SKM-1 treated with dmso at 0.1 percent for 144 hours (cell line): ENCODE results near the gene TRIM41.
"Not testable (repeated sequence)": the region's sequence is repeated elsewhere in the genome, so short reads cannot be mapped to it uniquely, and the experiment has no call there.

Experiments
- DNase-seq: peaks from one replicate; lab custom pipeline; 2025; ENCODE audit not compliant: unreplicated experiment; lab: John Stamatoyannopoulos, UW

Gene TRIM41

DNA sequence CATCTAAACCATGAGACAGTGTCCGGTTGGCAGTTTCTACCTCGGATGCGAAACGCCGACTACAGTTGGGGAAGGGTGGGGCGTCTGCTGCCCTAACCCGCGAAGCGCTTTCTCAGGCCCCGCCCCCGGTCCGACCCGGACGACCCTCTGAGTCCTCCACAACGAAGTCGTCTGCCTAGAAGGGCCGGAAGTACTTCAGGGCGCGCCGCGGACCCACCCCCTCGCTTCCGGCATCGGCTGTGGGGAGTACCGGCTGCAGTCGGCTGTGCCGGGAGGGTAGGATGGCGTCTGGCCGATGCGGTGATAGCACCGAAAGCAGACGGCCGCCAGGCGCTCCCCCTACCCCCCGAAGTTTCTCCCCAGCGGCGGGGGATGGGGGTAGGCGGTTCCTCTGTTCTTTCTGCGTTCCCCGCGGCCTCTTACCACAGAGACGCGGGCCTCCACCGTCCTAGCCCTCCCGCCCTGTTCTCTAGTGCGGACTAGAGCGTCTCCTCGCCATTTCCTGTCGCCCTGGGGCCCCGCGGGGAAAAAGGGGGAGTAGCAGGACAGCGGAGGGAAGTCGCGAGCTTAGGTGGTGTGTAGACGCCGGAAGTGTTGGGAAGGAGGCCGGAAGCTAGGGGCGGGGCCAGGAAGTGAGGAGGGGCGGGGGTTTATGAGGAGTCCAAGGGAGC, at the start of gene TRIM41:
TSS of gene TRIM41 (plus strand) at position 224 of the 671 bp plus-strand sequence. CDS start 719 bp downstream, outside the sequence.
- no peak for DNase-seq

DNA sequence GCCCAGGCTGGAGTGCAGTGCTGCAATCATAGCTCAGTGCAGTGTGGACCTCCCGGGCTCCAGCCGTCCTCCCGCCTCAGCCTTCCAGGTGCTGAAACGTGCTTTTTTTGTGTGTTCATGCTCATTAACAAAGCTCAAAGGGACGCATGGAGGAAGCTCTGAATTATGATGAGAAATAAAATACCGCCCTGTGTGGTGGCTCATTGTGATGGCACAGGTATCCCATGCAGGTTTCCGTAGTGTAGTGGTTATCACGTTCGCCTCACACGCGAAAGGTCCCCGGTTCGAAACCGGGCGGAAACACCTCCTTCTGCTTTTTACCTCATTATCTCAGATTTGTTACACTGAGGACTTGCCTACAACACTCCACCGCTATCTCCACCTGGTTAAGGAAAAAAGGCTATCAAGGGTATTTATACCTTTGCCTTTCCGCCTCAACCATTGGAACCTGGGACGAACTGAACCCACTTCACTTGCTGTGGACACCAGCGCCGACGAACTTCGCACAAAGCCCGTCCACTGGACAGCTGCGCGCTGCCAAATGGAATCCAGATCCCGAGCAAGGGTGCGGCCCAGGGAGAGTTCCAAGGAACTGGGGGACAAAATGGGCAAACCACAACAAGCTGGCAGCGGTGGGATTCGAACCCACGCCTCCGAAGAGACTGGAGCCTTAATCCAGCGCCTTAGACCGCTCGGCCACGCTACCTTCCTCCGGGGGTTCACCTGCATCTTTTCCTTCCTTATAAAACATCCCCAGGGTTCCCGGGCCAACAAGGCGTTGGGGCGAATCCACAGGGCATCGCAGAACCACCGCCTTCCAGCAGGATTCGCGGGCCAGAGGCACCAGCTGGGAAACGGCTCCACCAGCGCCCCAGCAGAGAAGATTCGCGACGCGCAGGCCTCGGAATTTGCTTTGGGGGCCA, 49.4 kb upstream of the TRIM41 start:
- DNase-seq = no peak

DNA sequence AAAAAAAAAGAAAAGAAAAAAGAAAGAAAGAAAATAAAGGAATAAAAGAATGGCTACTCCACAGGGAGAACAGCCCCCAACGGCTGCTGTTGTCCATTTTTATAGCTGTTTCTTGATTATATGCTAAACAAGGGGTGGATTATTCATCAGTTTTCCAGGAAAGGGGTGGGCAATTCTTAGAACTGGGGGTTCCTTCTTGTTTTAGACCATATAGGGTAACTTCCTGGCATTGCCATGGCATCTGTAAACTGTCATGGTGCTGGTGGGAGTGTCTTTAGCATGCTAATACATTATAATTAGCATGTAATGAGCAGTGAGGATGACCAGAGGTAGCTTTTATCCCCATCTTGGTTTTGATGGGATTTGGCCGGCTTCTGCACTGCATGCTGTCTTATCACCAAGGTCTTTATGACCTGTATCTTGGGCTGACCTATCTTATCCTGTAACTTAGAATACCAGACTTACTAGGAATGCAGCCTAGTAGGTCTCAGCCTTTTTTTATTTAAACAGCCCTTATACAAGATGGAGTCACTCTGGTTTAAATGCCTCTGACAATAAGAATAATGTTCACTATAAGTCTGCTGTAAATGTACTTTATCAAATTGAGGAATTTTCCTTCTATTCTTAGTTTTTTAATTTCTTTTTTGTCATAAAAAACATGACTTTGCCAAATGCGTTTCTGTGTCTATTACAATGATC, 46.7 kb upstream of the TRIM41 start:
- DNase-seq = no peak

DNA sequence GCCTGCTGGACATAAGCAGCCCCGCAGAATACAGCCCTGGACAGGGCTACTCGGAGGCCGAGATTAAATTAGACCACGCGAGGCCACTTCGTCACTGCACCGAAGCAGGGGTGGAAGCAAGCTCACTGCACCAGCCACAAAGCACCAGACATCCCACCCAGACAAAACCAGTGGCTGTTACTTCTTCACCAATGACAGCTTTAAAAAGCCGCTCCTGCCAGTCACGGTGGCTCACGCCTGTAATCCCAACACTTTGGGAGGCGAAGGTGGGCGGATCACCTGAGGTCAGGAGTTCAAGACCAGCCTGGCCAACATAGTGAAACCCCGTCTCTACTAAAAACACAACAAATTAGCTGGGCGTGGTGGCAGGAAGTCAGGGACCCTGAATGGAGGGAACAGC, 45.5 kb upstream of the TRIM41 start:
- DNase-seq = not testable (repeated sequence)

DNA sequence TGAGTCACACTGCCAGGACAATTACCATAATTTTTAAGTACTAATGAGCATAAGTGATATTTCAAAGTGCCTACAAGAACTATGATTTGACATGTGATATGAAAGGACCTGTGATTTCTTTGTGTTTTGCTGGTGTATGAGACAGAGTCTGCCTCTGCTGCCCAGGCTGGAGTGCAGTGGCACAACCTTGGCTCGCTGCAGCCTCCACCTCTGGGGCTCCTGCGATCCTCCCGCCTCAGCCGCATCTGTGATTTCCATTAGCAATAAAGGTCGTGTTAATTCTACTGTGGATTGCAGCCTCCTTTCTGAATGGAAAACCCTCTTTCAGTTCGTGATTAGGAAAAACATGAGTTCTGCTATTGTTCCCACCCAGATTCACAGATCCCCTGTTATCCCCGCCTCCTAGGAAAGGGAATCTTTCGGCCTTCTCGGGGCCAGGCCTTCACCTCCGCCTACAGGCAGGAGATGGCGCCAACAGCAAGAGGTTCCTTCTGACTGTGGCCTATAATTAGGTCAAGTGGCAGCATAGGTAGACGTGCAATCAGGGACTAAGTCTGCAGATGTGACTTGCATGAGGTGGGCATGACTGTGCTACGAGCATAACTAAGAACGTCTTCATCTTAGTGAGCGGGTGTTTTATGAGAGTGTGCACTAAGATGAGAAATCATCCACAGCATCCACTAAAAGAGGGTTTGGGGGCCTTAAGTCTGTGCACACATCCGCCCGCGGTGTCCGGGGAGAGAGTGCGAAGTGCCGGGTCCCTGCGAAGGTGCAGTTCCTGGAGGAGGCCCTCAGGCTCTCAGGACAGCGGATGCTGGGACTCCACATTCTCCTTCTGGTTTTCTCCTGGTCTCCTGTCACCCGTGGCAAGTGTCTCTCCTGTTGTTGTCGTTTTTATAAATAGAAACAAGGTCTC, 41.2 kb upstream of the TRIM41 start:
- DNase-seq = no peak

DNA sequence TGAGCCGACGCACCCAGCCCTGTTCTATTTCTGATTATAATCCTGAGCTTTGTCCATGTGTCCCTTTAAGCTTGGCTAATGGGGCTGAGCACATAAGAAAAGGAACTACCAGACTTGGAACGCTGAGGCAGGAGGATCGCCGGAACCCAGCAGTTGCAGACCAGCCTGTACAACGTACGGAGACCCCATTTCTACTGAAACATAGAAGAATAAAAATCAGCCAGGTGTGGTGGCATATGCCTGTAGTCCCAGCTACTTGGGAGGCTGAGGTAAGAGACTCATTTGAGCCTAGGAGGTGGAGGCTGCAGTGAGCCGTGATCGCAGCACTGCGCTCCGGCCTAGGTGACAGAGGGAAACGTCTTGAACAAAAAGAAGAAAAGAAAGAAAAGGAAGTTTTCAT, 40.4 kb upstream of the TRIM41 start:
- no peak for DNase-seq

DNA sequence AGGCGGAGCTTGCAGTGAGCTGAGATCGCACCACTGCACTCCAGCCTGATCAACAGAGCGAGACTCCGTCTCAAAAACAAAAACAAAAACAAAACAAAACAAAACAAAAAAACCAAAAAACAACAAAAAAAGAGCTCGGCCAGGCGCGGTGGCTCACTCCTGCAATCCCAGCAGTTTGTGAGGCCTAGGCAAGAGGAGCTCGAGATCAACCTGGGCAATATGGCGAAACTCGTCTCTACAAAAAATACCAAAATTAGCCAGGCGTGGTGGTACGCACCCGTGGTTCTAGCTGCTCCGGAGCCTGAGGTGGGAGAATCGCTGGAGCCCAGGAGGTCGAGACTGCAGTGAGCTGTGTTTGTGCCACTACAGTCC, 38.2 kb upstream of the TRIM41 start:
- DNase-seq = no peak

DNA sequence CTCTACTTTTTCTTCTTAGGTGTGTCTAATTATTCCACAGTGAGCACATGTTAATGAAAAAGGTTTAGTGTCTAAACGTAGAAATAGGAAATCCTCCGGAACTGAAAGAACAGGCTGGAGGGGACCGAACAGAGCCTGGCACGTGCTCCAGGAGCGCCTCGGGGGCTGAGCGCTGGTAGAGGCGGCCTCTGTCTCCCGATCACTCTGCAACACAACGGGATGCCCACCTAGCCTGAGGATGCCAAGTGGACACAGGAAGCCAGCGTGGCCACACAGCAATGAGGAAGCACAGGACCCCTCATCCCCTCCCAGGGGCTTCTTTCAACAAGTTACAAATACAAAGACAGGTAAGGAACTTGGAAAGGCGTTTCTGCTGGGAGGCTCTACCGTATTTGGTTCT, 37.5 kb upstream of the TRIM41 start:
- no peak for DNase-seq

DNA sequence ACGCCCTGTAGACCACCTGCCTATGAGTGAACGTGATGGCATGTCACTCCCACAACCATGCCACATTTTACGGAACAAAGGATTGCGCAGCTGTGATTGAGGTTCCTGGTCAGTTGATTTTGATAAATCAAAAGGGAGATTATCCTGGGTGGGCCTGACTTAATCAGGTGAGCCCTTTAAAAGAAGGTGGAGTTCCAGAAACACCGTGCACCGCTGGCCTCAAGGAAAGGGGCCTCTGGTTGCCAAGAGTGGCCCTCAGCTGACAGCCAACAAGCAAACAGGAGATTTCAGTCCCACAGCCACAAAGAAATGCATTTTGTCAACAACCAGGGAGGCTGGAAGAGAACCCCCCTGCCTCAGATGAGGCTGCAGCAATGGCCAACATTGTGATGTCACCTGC, 37.1 kb upstream of the TRIM41 start:
- DNase-seq = no peak

DNA sequence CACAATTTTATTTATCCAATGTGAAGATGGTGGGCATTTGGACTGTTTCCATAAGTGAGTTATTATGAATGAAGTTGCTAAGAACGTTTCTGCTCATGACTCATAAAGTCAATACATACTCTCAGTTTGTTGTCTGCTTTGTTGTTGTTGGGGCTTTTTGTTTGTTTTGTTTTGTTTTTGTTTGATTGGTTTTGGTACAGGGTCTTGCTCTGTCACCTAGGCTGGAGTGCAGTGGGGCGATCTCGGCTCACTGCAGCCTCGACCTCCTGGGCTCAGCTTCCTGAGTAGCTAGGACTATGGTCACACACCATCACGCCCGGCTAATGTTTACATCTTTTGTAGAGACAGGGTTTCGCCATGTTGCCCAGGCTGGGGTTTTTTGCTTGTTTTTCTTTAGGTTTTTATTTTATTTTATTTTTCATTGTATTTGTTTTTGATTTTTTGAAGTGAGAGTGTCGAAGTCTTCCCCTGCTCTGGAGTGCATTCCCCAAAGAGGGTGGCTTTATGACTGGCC, 36.0 kb upstream of the TRIM41 start:
- no peak for DNase-seq

DNA sequence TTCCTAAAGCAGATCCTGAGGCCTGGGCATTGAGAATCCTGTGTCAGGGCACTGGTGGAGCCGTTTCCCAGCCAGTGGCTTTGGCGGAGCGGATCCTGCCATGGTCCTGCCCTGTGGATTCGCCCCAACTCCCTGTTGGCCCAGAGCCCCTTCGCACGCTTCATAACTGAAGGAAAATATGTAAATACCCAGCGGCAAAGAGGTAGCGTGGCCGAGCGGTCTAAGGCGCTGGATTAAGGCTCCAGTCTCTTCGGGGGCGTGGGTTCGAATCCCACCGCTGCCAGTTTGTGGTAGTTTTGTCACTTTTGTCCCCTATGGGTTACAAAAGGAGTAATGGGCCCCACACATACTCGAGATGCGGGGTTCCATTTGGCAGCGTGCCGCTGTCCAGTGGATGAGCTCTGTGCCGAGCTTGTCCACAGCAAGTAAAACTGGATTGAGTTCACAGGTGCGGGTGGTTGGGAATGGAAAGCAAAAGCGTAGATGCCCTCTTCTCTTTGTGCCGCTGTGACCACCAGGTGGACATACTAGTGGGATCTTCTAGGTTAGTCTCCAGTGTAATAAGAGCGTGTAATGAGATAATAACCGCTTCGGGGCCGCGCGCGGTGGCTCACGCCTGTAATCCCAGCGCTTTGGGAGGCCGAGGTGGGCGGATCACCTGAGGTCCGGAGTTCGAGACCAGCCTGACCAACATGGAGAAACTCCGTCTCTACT, 35.4 kb upstream of the TRIM41 start:
- no peak for DNase-seq

DNA sequence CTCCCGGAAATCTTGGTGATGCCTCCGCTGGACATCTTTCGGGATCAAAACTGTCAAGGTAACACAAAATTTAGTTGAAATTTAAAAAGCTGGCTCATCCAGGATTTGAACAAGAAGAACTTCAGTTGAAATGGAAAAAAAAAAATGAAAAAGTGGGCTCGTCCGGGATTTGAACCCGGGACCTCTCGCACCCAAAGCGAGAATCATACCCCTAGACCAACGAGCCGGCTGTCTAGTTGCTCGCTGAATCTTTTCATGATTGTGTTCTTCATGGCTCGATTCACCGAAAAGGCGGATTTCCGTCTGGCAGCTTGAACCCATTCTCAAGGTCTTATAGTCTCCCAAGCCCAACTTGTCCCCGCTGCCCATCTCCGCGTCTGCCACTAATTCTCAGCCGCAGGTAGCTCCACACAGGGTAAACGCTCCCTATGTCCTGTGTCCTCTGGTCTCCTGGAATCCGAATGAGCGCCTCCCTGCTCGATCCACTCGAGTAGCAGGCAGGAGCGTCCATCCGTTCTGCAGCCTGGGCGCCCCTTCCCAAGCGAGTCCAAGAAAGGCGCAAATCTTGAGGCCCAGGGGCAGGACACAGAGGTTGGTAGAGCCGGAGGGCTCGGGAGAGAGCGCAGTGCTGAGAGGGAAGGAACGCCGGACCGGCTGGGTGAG, 34.2 kb upstream of the TRIM41 start:
- no peak for DNase-seq

DNA sequence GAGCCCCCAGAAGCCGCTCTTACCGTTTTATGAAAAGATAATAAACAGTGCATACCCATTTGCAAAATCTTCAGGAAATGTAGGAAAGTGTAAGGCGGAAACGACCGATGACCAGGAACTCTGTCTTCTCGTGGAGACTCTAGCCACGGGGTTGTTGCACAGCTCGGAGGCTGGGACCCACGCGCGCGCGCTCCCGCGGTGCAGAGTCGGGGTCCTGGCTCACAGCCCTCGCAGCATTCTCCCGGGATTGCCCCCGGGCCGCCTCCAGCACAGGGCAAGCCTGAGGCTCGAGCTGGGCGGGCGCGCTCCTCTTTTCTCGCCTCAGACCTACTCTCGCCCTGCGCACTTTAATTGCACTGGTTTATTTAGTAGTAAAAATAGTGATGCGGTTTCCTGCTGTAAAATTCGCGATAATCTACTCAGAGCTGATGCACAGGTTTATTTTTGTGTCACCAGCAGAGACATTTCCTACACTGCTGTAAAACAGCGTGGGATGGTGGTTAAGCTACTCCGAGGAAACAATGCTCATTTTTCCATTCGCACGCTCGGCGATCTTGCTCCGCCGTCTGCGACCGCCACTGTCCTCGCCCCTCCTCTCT, 33.6 kb upstream of the TRIM41 start:
- DNase-seq = no peak

DNA sequence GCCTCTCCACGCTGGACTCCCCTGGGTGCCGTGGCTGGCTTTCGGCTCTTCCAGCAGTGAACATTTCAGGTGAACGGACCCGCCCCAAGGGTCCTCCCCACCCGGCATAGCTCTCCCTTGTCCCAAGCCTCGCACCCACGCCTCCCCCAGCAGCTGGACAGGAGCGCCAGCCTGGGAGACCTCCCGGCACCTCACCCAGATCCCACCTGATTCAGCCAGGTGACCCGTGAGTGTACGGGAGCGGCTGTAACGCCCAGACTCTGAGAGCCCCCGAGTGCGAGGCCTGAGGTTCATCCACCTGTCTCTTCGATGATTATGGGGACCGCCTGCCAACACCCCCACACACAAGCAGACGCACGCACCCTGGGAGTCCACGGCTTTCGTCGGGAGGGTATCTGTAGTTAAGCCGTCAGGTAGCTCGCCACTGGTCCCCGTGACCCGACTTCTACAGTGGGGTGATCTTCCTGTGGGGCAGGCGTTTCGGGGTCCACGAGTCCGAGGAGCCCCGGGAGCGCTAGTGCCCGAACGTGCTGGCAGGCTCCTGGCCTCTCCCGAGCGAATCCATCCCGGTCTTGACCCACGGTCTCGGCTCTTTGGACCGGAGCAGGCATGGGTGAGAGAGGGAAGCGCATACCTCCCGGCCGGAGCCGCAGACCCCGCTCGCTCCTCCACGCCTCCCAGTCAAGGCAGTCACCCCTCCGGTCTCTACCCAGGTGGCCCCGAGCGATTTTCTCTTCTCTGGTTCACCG, 32.9 kb upstream of the TRIM41 start:
- no peak for DNase-seq

DNA sequence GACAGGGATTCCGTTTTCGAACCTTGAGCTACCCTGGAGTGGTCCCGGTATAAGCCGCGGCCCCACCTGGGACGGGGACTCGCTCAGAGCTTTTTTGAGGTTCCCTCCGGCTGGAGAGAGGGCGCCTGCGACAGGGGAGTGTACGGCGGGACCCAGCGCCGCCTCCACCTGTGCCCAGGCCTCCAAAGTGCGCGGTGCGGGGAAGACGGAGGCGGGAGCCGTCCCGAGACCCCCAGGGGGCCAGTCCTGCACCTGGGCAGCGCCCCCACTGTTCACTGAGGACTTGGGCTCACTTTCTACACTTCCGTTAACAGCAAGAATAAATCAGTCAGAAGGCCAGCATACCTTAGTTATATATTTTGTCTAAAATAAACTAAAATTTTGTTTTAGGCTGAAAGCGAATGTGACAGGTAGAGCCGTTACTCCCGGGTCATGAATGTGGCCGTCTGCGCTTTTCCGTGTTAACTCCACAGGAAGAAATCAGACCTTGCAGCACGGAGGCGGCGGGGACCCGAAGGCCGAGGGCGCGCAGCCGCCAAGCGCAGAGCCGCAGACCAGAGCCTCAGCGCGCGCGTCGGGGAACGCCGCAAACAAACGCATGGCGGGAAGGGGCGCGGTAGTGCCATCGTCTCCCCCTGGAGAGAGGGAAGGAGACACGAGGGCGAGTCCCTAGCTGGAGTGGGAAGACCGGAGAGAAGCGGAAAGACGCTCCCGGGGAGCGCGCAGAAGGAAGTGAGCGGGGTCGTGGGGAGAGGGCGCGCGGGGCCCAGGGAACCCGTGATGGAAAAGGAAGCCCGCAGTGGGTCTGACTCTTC, 32.2 kb upstream of the TRIM41 start:
- DNase-seq = no peak

DNA sequence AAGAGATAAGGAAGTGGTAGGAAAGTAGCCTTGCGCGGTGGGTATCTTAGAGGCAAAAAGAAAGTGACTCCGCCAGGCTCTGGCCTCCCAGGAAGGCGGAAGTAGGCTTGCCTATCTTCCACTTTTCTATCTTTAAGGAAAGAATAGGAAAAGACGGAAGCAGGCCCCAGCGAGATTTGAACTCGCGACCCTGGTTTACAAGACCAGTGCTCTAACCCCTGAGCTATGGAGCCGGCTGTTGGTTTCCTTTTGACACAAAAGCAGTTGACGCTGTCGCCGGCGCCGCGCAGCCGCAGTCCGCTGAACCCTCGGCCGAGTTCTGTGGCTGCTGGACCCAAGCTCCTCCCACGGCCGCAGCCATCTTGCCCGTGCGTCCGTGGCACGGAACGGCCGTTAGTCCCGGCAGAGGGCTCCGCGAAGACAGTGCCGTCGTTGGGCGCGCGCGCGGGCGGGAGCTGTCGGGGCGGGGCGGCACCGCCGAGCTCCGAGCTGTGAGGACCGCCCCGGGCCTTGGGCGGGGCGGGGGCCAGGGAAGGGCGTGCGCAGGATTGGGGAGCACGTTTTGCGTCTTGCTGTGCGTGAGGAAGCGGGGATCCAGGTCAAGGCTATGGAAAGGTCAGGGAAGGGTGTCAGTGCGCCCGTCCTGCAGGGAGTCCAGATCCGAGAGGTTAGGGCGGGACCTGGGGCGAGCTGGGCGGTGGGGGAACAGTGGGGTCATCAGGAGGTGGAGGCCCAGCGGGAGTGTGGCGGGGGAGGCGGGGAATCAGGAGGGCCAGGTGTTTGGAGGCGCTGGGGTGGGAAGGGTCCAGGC, 31.4 kb upstream of the TRIM41 start:
- no peak for DNase-seq
